H1 (cell line): Measurements from ENCODE around the gene TRABD2B. TPM values are rescaled to one million over a fixed set of nuclear protein-coding genes. Genes with fewer than 3 reads are reported as not detected.

Experiments
- CTCF ChIA-PET: fragments of 300-600 bp; sonication (Branson Sonifier 250); formaldehyde crosslinking; loops from one replicate; lab custom pipeline; 2021; ENCODE audit not compliant: partially characterized antibody; lab: Charles Lee
- POLR2A ChIA-PET: fragments of 300-600 bp; sonication (Branson Sonifier 250); formaldehyde crosslinking; loops from one replicate; lab custom pipeline; 2021; ENCODE audit warnings: inconsistent platforms; ENCODE audit not compliant: partially characterized antibody; lab: Charles Lee
- DNase-seq, 2 experiments: peaks; one replicate each; pipeline versions ENCODE4 v3.0.0 to v3.0.0-alpha.2; 2010 to 2022; ENCODE audit warnings: low spot score in 2 of 2, low read depth in 1 of 2, mixed read lengths in 1 of 2
- FAIRE-seq: peaks from 2 replicates; lab custom pipeline; 2011; peaks lifted over from hg19 to GRCh38; lab: Jason Lieb, UNC
- H2AFZ ChIP-seq: 2 replicates; pipeline ENCODE4 v1.8.1; 2012; ENCODE audit warnings: low read length, inconsistent platforms
- H2AK5ac ChIP-seq: 2 replicates; pipeline ENCODE4 v1.6.1; 2013; ENCODE audit warnings: low read depth, low read length
- H2BK120ac ChIP-seq: replicated peaks from 2 replicates; pipeline ENCODE3; 2013; ENCODE audit warnings: low read depth, low read length, inconsistent platforms
- H2BK12ac ChIP-seq: 2 replicates; pipeline ENCODE4 v1.6.1; 2013; ENCODE audit warnings: low read depth, low read length
- H2BK15ac ChIP-seq: 2 replicates; pipeline ENCODE4 v1.6.1; 2013; ENCODE audit warnings: low read length
- H2BK20ac ChIP-seq: 2 replicates; pipeline ENCODE4 v1.6.1; 2013; ENCODE audit warnings: low read length
- H2BK5ac ChIP-seq: 2 replicates; pipeline ENCODE4 v1.6.1; 2013; ENCODE audit warnings: low read depth, low read length
- H3K14ac ChIP-seq: 2 replicates; pipeline ENCODE4 v1.6.1; 2013; ENCODE audit warnings: inconsistent platforms; ENCODE audit not compliant: insufficient read length
- H3K18ac ChIP-seq: 2 replicates; pipeline ENCODE4 v1.6.1; 2013; ENCODE audit warnings: low read length; ENCODE audit errors: extremely low read depth
- H3K23ac ChIP-seq: 2 replicates; pipeline ENCODE4 v1.6.1; 2013; ENCODE audit warnings: inconsistent platforms; ENCODE audit not compliant: insufficient read length
- H3K23me2 ChIP-seq: 2 replicates; pipeline ENCODE4 v1.6.1; 2013; ENCODE audit warnings: low read depth, low read length
- H3K27ac ChIP-seq: 2 replicates; pipeline ENCODE4 v1.6.1; 2011; ENCODE audit warnings: low read depth, low read length, inconsistent platforms
- H3K27me3 ChIP-seq, 4 experiments: replicated peaks in 1 of 4; 1 replicate in 1 of 4; 2 replicates in 3 of 4; pipeline versions ENCODE4 v1.6.1 to v1.8.1; 2011 to 2013; ENCODE audit warnings: low read length in 3 of 4, mild to moderate bottlenecking in 3 of 4, inconsistent platforms in 2 of 4, mixed read lengths in 2 of 4, moderate library complexity in 1 of 4; ENCODE audit not compliant: control insufficient read depth in 3 of 4, insufficient read depth in 3 of 4; ENCODE audit errors: extremely low read depth in 1 of 4
- H3K36me3 ChIP-seq, 4 experiments: 2 replicates each; pipeline versions ENCODE4 v1.6.1 to v1.8.1; 2011 to 2013; ENCODE audit warnings: mild to moderate bottlenecking in 4 of 4, low read length in 3 of 4, moderate library complexity in 2 of 4, control low read depth in 1 of 4, inconsistent platforms in 1 of 4; ENCODE audit not compliant: insufficient read depth in 4 of 4, control insufficient read depth in 2 of 4
- H3K4ac ChIP-seq: replicated peaks from 2 replicates; pipeline ENCODE3; 2013; ENCODE audit warnings: low read length, low read depth, mixed read lengths, inconsistent platforms; ENCODE audit not compliant: insufficient read length
- H3K4me1 ChIP-seq, 4 experiments: replicated peaks in 1 of 4; 1 replicate in 1 of 4; 2 replicates in 3 of 4; pipeline versions ENCODE4 v1.6.1 to v1.8.1; 2011 to 2013; ENCODE audit warnings: low read length in 3 of 4, inconsistent platforms in 2 of 4, mixed read lengths in 1 of 4; ENCODE audit not compliant: insufficient read depth in 4 of 4, control insufficient read depth in 3 of 4
- H3K4me2 ChIP-seq, 2 experiments: 2 replicates each; pipeline versions ENCODE4 v1.6.1 to v1.8.1; 2011 to 2013; ENCODE audit warnings: low read depth in 2 of 2, low read length in 2 of 2, control low read depth in 1 of 2, inconsistent platforms in 1 of 2, mild to moderate bottlenecking in 1 of 2; ENCODE audit not compliant: insufficient read depth in 1 of 2
- H3K4me3 ChIP-seq, 4 experiments: fragments of 200-600, 300-600 bp in 1 of 4; sonication (generic), shearing (Covaris generic), sonication (Bioruptor Twin) in 1 of 4; 2 replicates each; pipeline versions ENCODE4 v1.5.1 to v1.8.1; 2011 to 2016; ENCODE audit warnings: low read length in 4 of 4, low read depth in 3 of 4, control low read depth in 2 of 4, inconsistent platforms in 2 of 4, mild to moderate bottlenecking in 2 of 4, mixed read lengths in 1 of 4, moderate library complexity in 1 of 4; ENCODE audit not compliant: insufficient read depth in 2 of 4; ENCODE audit errors: extremely low read depth in 1 of 4
- H3K56ac ChIP-seq: replicated peaks from 2 replicates; pipeline ENCODE3; 2013; ENCODE audit warnings: low read depth, mild to moderate bottlenecking, mixed read lengths, low read length, inconsistent platforms; ENCODE audit not compliant: insufficient read length
- H3K79me1 ChIP-seq: 2 replicates; pipeline ENCODE4 v1.6.1; 2013; ENCODE audit warnings: low read depth, low read length, control low read depth
- H3K79me2 ChIP-seq, 2 experiments: 2 replicates each; pipeline versions ENCODE4 v1.6.1 to v1.8.1; 2012 to 2013; ENCODE audit warnings: low read length in 2 of 2, mild to moderate bottlenecking in 2 of 2, inconsistent platforms in 1 of 2; ENCODE audit not compliant: insufficient read depth in 2 of 2, control insufficient read depth in 1 of 2
- H3K9ac ChIP-seq, 4 experiments: replicated peaks in 1 of 4; 1 replicate in 1 of 4; 2 replicates in 3 of 4; pipeline versions ENCODE4 v1.6.1 to v1.8.1; 2011 to 2013; ENCODE audit warnings: low read depth in 3 of 4, low read length in 3 of 4, control low read depth in 2 of 4, mild to moderate bottlenecking in 2 of 4, moderate library complexity in 2 of 4, inconsistent platforms in 1 of 4; ENCODE audit errors: extremely low read depth in 1 of 4
- H3K9me3 ChIP-seq, 2 experiments: 2 replicates each; pipeline versions ENCODE4 v1.6.1 to v1.8.1; 2012 to 2013; ENCODE audit warnings: mild to moderate bottlenecking in 2 of 2, moderate library complexity in 2 of 2, control low read depth in 1 of 2, inconsistent platforms in 1 of 2, low read depth in 1 of 2, low read length in 1 of 2, mixed read lengths in 1 of 2; ENCODE audit not compliant: insufficient read depth in 2 of 2
- H4K20me1 ChIP-seq, 2 experiments: replicated peaks in 1 of 2; 2 replicates each; pipeline versions ENCODE3 to v1.8.1; 2011 to 2013; ENCODE audit warnings: inconsistent platforms in 2 of 2, low read length in 2 of 2, mild to moderate bottlenecking in 1 of 2; ENCODE audit not compliant: insufficient read depth in 2 of 2, control insufficient read depth in 1 of 2
- H4K5ac ChIP-seq: 2 replicates; pipeline ENCODE4 v1.6.1; 2013; ENCODE audit warnings: low read length, low read depth, mixed read lengths, inconsistent platforms; ENCODE audit not compliant: insufficient read length
- H4K8ac ChIP-seq: 2 replicates; pipeline ENCODE4 v1.8.0; 2013; ENCODE audit warnings: mild to moderate bottlenecking, moderate library complexity, low read length, inconsistent platforms; ENCODE audit not compliant: insufficient read depth; ENCODE audit errors: extremely low read depth
- H4K91ac ChIP-seq: replicated peaks from 2 replicates; pipeline ENCODE3; 2013; ENCODE audit warnings: low read length, mixed read lengths, inconsistent platforms; ENCODE audit not compliant: insufficient read length
- BCL11A ChIP-seq, 2 experiments: IDR thresholded peaks; one replicate each; pipeline ENCODE4 v1.6.1; 2011; ENCODE audit warnings: low read depth in 2 of 2, low read length in 2 of 2, mild to moderate bottlenecking in 2 of 2
- CBX5 ChIP-seq: fragments of 300-800, 300-1000 bp; sonication (generic); IDR thresholded peaks from 2 replicates; pipeline ENCODE4 v1.7.1; 2016; ENCODE audit warnings: antibody characterized with exemption, low read length, low read depth
- CHD1 ChIP-seq: IDR thresholded peaks from 2 replicates; pipeline ENCODE4 v1.6.1; 2012; ENCODE audit warnings: low read depth, low read length, improper control_type of control experiment
- CHD2 ChIP-seq: IDR thresholded peaks from 2 replicates; pipeline ENCODE4 v1.6.1; 2012; ENCODE audit warnings: low read length, improper control_type of control experiment
- EGR1 ChIP-seq: IDR thresholded peaks from 2 replicates; pipeline ENCODE4 v1.6.1; 2011; ENCODE audit warnings: low read depth, low read length, borderline replicate concordance
- KDM5A ChIP-seq: fragments of 200-600 bp; IDR thresholded peaks from 2 replicates; pipeline ENCODE4 v1.7.1; 2012; ENCODE audit warnings: mild to moderate bottlenecking, low read length, inconsistent platforms, mixed read lengths
- NANOG ChIP-seq: IDR thresholded peaks from 2 replicates; pipeline ENCODE4 v1.6.1; 2011; ENCODE audit warnings: low read length, low read depth, mild to moderate bottlenecking, inconsistent platforms; ENCODE audit not compliant: insufficient read depth, poor library complexity, severe bottlenecking
- POLR2A ChIP-seq, 2 experiments: IDR thresholded peaks; 1 replicate in 1 of 2; 2 replicates in 1 of 2; pipeline ENCODE4 v1.6.1; 2011; ENCODE audit warnings: low read depth in 2 of 2, low read length in 2 of 2, mild to moderate bottlenecking in 2 of 2; ENCODE audit errors: control extremely low read depth in 1 of 2
- POU5F1 ChIP-seq: IDR thresholded peaks from 2 replicates; pipeline ENCODE4 v1.6.1; 2011; ENCODE audit warnings: low read depth, mild to moderate bottlenecking, low read length, moderate library complexity
- SUZ12 ChIP-seq: fragments of 200-600 bp; sonication (generic); IDR thresholded peaks from 2 replicates; pipeline ENCODE4 v1.6.1; 2012; ENCODE audit warnings: mild to moderate bottlenecking, inconsistent platforms, low read length, moderate library complexity, mixed read lengths
- TAF7 ChIP-seq: optimal IDR thresholded peaks from 2 replicates; pipeline ENCODE3; 2011; ENCODE audit warnings: low read depth, mild to moderate bottlenecking, inconsistent platforms, low read length, moderate library complexity, borderline replicate concordance
- YY1 ChIP-seq: IDR thresholded peaks from 2 replicates; pipeline ENCODE4 v1.6.1; 2011; ENCODE audit warnings: low read depth, mild to moderate bottlenecking, low read length
- ZNF274 ChIP-seq: IDR thresholded peaks from 2 replicates; pipeline ENCODE4 v1.7.0; 2012; ENCODE audit warnings: low read length, borderline replicate concordance; ENCODE audit errors: extremely low read depth
- WGBS, 2 experiments: shearing (Covaris generic) in 1 of 2; methylation state at CpG; one replicate each; pipeline versions ENCODE4 v1.1.6 to v1.1.7; 2013 to 2015; ENCODE audit warnings: low lambda C conversion rate in 2 of 2, mixed read lengths in 2 of 2, inconsistent platforms in 1 of 2, low coverage in 1 of 2, missing lambda C conversion rate in 1 of 2; ENCODE audit not compliant: insufficient replicate concordance in 2 of 2, insufficient coverage in 1 of 2, insufficient read length in 1 of 2; ENCODE audit errors: extremely low coverage in 1 of 2, missing lambda C conversion rate in 1 of 2; 5-methylcytosine and 5-hydroxymethylcytosine counted together
- polyA plus RNA-seq, 7 experiments: library from polyadenylated mRNA; depleted of rRNA in 3 of 7; stranded (reverse) in 5 of 7; unstranded in 2 of 7; fragments of >200 nt in 5 of 7; fragments of 200-250 nt in 2 of 7; gene quantifications; 1 replicate in 5 of 7; 2 replicates in 1 of 7; 4 replicates in 1 of 7; pipeline versions ENCODE4 v1.2.1 to v1.2.3, GENCODE V29; 2011 to 2013; ENCODE audit warnings: missing spikeins in 2 of 7, mixed read lengths in 2 of 7
- total RNA-seq: library from RNA; stranded (reverse); fragmentation: NEBNext Ultra II Directional; extraction: Animal tissue kit (Norgen Biotek cat#: 25700); gene quantifications from 2 replicates; pipeline ENCODE4 v1.2.1, GENCODE V29; 2021
- TF ChIP-seq, protein P1 (sequence below): IDR thresholded peaks from 2 replicates; pipeline ENCODE4 v1.6.1; 2011; ENCODE audit warnings: low read depth, mild to moderate bottlenecking, low read length; ENCODE audit not compliant: insufficient read depth

The TRABD2B gene
- total and polyA plus RNA-seq, 2 of the 8 experiments (the other 6 are each of a cell fraction or from before 2014, with no cell fraction given) = 0.95 to 3.4 TPM

GRCh38 chr1:47729685-47730084 lies 267.5 kb downstream of the TRABD2B start:
- Histone ChIP-seq H3K4ac (no peak overlapping the region), H3K14ac (no peak overlapping the region), H3K56ac (no peak overlapping the region), H2AK5ac (no peak overlapping the region), H4K5ac (no peak overlapping the region), H4K20me1 (no peaks in the 10 kb centered on the region), H3K18ac (no peak overlapping the region), H3K4me3 (no peak overlapping the region), H4K91ac (no peak overlapping the region), H4K8ac (no peak overlapping the region), H3K23ac (no peak overlapping the region), H3K4me1 (peaks cover 0 to 9% (median 5%) of the 10 kb centered on the region in 4 experiments; a peak in 5 of 7 replicates), H2BK12ac (no peak overlapping the region), H3K9ac (no peak overlapping the region), H3K4me2 (no peak overlapping the region), H3K79me1 (no peaks in the 10 kb centered on the region), H3K79me2 (no peaks in the 10 kb centered on the region), H3K27ac (no peak overlapping the region), H2BK15ac (no peak overlapping the region), H2BK5ac (no peak overlapping the region), H2BK20ac (no peak overlapping the region), H3K23me2 (no peaks in the 10 kb centered on the region; the same call in 1 of the 2 replicates), H3K36me3 (no peaks in the 10 kb centered on the region), H2BK120ac (no peak overlapping the region), H3K9me3 (no peaks in the 10 kb centered on the region), H3K27me3 (peaks cover 9 to 19% (median 15%) of the 10 kb centered on the region in 4 experiments; a peak in 6 of 7 replicates), H2AFZ (no peak overlapping the region)
- POLR2A ChIA-PET = no interaction called here
- FAIRE-seq (no peak), DNase-seq (no peak)
- CTCF ChIA-PET = interaction anchor here (3.2 kb wide), 1 partner anchor 9 kb away, joined by 24 read pairs; no protein-coding TSS in a partner anchor
- WGBS, 2 experiments = 89% methylated on average over 2 of the region's 2 CpGs; no CpG with 5 or more reads in 1 of the 2 experiments
- TF ChIP-seq CBX5 (no peak), EGR1 (no peak), CHD2 (no peak), ZNF274 (no peak), CHD1 (no peak), BCL11A (IDR thresholded peaks at IDR 0.05; ENCODE audit: low read depth in 2 of 2, low read length in 2 of 2) (no peak), KDM5A (no peak), NANOG (no peak), POLR2A (IDR thresholded peaks at IDR 0.05; ENCODE audit: control extremely low read depth in 1 of 2, low read depth in 2 of 2, low read length in 2 of 2) (no peak), POU5F1 (no peak), YY1 (no peak), SUZ12 (no peak), TAF7 (no peak)
- TF ChIP-seq, protein P1, sequence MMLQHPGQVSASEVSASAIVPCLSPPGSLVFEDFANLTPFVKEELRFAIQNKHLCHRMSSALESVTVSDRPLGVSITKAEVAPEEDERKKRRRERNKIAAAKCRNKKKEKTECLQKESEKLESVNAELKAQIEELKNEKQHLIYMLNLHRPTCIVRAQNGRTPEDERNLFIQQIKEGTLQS = no peak
